ENCODE measurements around the gene CDH12.

The CDH12 gene

DNA sequence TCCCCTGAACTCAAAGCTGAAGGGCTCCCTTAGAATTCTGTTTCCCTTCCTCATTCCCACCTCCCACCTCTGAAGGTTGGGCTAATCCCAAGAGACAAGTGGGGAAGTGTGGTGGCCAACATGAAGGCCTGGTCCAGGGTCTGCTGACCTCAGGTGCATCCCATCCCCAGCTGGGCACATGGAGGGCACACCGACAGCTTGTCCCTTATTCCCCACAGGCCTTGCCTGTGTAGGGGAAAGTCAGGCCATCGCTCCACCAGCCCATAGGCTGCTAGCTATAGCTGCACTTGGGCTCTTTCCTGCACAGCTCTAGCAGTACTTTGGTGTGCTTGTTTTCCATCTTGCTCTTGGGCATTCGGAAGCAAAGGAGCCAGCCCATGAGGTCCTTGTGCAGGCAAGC, 247.7 kb downstream of the CDH12 start:
- no peak overlapping the region for H3K4me3 ChIP-seq (ENCODE audit: insufficient read depth, low read length, poor library complexity, severe bottlenecking)
- H3F3A ChIP-seq (ENCODE audit: insufficient read depth) = no peaks in the 10 kb centered on the region
- peaks cover 20% of the 10 kb centered on the region; the same call in 1 of the 2 replicates for H3K9me3 ChIP-seq (ENCODE audit: insufficient read depth, low read length)
- H3K9me2 ChIP-seq (replicated peaks; ENCODE audit: insufficient read depth, low read length) = no peaks in the 10 kb centered on the region
- no peak overlapping the region for H3K9ac ChIP-seq (ENCODE audit: low read length)
- H2AFZ ChIP-seq (ENCODE audit: low read depth, low read length, severe bottlenecking) = no peak overlapping the region
- no peaks in the 10 kb centered on the region for H4K20me1 ChIP-seq (ENCODE audit: low read depth, low read length)
- H3K36me3 ChIP-seq (ENCODE audit: low read length) = no peaks in the 10 kb centered on the region
- H3K4me2 ChIP-seq (ENCODE audit: low read depth, low read length, poor library complexity, severe bottlenecking) = no peak overlapping the region
- TF ChIP-seq EZH2phosphoT487 (conservative IDR thresholded peaks at IDR 0.05; ENCODE audit: low read length) = no peak
- TF ChIP-seq, protein P1, sequence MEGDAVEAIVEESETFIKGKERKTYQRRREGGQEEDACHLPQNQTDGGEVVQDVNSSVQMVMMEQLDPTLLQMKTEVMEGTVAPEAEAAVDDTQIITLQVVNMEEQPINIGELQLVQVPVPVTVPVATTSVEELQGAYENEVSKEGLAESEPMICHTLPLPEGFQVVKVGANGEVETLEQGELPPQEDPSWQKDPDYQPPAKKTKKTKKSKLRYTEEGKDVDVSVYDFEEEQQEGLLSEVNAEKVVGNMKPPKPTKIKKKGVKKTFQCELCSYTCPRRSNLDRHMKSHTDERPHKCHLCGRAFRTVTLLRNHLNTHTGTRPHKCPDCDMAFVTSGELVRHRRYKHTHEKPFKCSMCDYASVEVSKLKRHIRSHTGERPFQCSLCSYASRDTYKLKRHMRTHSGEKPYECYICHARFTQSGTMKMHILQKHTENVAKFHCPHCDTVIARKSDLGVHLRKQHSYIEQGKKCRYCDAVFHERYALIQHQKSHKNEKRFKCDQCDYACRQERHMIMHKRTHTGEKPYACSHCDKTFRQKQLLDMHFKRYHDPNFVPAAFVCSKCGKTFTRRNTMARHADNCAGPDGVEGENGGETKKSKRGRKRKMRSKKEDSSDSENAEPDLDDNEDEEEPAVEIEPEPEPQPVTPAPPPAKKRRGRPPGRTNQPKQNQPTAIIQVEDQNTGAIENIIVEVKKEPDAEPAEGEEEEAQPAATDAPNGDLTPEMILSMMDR (IDR thresholded peaks at IDR 0.05; ENCODE audit: insufficient read depth, low read length, poor library complexity, severe bottlenecking) = no peak
- no peak overlapping the region for H3K27ac ChIP-seq (ENCODE audit: low read depth, low read length)
- no peaks in the 10 kb centered on the region for H3K27me3 ChIP-seq (ENCODE audit: low read length)
- H3K79me2 ChIP-seq (ENCODE audit: insufficient read depth, low read length) = no peaks in the 10 kb centered on the region

DNA sequence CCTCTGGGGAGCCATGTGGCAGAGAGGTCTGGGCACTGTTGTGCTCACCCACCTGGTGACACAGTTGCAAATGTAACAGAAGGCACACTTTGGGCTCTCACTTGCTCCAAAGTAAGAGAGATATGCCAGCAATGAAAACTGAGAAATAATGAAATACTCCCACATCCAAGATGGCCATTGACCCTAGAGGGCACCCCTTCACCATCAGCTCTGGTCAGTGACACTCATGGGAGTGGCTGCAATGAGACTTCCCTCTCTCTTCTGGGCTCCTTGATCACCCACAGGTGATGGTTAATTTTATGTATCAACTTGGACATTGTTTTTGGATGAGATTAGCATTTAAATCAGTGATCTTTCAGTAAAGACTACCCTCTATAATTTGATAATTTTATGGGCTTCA, 248.4 kb downstream of the CDH12 start:
- Histone ChIP-seq H3K27ac (ENCODE audit: low read depth, low read length) (no peak overlapping the region), H3K4me2 (ENCODE audit: low read depth, low read length, poor library complexity, severe bottlenecking) (no peak overlapping the region), H3K4me3 (ENCODE audit: insufficient read depth, low read length, poor library complexity, severe bottlenecking) (no peak overlapping the region), H3K9me2 (replicated peaks; ENCODE audit: insufficient read depth, low read length) (no peaks in the 10 kb centered on the region), H3K9me3 (ENCODE audit: insufficient read depth, low read length) (peaks cover 20% of the 10 kb centered on the region; the same call in 1 of the 2 replicates), H3K79me2 (ENCODE audit: insufficient read depth, low read length) (no peaks in the 10 kb centered on the region), H3K27me3 (ENCODE audit: low read length) (no peaks in the 10 kb centered on the region), H3K36me3 (ENCODE audit: low read length) (no peaks in the 10 kb centered on the region), H4K20me1 (ENCODE audit: low read depth, low read length) (no peaks in the 10 kb centered on the region), H3K9ac (ENCODE audit: low read length) (no peak overlapping the region), H2AFZ (ENCODE audit: low read depth, low read length, severe bottlenecking) (no peak overlapping the region), H3F3A (ENCODE audit: insufficient read depth) (no peaks in the 10 kb centered on the region)
- TF ChIP-seq, protein P1 (IDR thresholded peaks at IDR 0.05; ENCODE audit: insufficient read depth, low read length, poor library complexity, severe bottlenecking) = no peak
- TF ChIP-seq EZH2phosphoT487 (conservative IDR thresholded peaks at IDR 0.05; ENCODE audit: low read length) = no peak

GRCh38 chr5:22598796-22599195, 254.3 kb downstream of the CDH12 start:
- H3K27ac ChIP-seq (ENCODE audit: low read depth, low read length) = no peak overlapping the region
- no peak overlapping the region for H3K4me2 ChIP-seq (ENCODE audit: low read depth, low read length, poor library complexity, severe bottlenecking)
- H4K20me1 ChIP-seq (ENCODE audit: low read depth, low read length) = no peaks in the 10 kb centered on the region
- H3K9me3 ChIP-seq (ENCODE audit: insufficient read depth, low read length) = peaks cover under 1% of the 10 kb centered on the region; the same call in 1 of the 2 replicates
- no peak overlapping the region for H2AFZ ChIP-seq (ENCODE audit: low read depth, low read length, severe bottlenecking)
- TF ChIP-seq EZH2phosphoT487 (conservative IDR thresholded peaks at IDR 0.05; ENCODE audit: low read length) = no peak
- TF ChIP-seq, protein P1 (IDR thresholded peaks at IDR 0.05; ENCODE audit: insufficient read depth, low read length, poor library complexity, severe bottlenecking) = no peak
- H3K9me2 ChIP-seq (replicated peaks; ENCODE audit: insufficient read depth, low read length) = no peaks in the 10 kb centered on the region
- no peaks in the 10 kb centered on the region for H3K79me2 ChIP-seq (ENCODE audit: insufficient read depth, low read length)
- H3K36me3 ChIP-seq (ENCODE audit: low read length) = no peaks in the 10 kb centered on the region
- H3K9ac ChIP-seq (ENCODE audit: low read length) = no peak overlapping the region
- H3K4me3 ChIP-seq (ENCODE audit: insufficient read depth, low read length, poor library complexity, severe bottlenecking) = no peak overlapping the region
- H3K27me3 ChIP-seq (ENCODE audit: low read length) = no peaks in the 10 kb centered on the region
- no peaks in the 10 kb centered on the region for H3F3A ChIP-seq (ENCODE audit: insufficient read depth)
